Measurements from ENCODE around the gene SELP. TPM values are rescaled to one million over a fixed set of nuclear protein-coding genes. Genes with fewer than 3 reads are reported as not detected.

Gene SELP
- polyA plus RNA-seq, 3 donors, result 0.84 to 1.4 (median 0.85) TPM

DNA sequence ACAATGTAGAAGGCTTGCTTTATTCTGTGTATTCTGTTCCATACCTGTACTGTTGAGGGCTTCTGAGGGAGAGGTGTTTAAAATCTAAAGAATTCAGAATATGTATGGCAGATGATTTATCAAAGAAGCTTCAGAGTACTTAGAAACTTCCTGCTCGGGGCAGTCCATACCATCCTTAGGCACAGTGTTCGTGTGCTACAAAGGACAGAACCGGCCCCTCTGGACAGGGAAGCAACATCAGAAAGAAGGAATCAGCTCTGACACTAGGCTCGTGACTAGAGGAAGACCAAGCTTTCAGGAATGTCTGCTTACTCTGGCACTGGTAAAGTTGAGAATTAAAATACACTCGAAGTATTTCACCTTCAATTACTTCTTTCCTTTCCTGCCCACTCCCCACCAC, 14.1 kb downstream of the SELP start:
- H3K27ac ChIP-seq (ENCODE audit: low read depth in 1 of 2, low read length in 2 of 2), result no peak overlapping the region
- no peak overlapping the region for H3K27ac Mint-ChIP-seq

DNA sequence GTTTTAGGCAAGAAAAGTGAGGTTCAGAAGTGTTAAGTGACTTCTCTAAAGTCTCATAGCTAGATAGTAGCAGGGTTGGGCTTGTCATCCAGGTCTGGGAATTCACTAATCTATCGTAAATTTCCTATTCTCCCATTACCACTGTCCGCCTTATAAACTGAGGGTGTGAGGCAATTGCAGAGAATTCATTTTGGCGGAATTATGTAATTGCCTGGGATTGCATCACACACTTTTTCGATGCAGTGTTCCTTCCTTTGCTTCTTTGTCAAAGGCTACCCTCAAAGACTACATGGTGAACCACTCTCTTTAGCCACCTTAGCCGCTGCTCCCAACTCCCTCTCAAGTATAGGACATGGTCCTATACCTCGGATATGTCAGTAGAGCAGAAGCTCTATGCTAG, 19.1 kb downstream of the SELP start:
- Histone ChIP-seq H4K20me1 (ENCODE audit: insufficient read depth, low read length) (no peaks in the 10 kb centered on the region), H3K79me2 (ENCODE audit: insufficient read depth, low read length) (no peaks in the 10 kb centered on the region), H3K4me2 (replicated peaks; ENCODE audit: extremely low read depth, low read length, poor library complexity, severe bottlenecking) (peak overlapping the region; percentile 9), H3K9ac (ENCODE audit: insufficient read depth, low read length, poor library complexity, severe bottlenecking) (no peak overlapping the region), H3K27me3 (ENCODE audit: control insufficient read depth in 2 of 2, insufficient read depth in 2 of 2, low read length in 2 of 2) (no peaks in the 10 kb centered on the region), H3K36me3 (replicated peaks in 1 of 2; ENCODE audit: control insufficient read depth in 1 of 2, insufficient read depth in 2 of 2, low read length in 2 of 2) (no peaks in the 10 kb centered on the region), H2AFZ (ENCODE audit: insufficient read depth, low read depth, low read length, poor library complexity, severe bottlenecking) (no peak overlapping the region), H3K27ac (ENCODE audit: low read depth in 1 of 2, low read length in 2 of 2) (peak overlapping the region in 1 of 2 donors; percentile 34), H3K4me3 (replicated peaks in 1 of 3; ENCODE audit: low read depth in 2 of 3, low read length in 3 of 3) (peak overlapping the region in 1 of 3 experiments; percentile 9), H3K9me3 (replicated peaks in 1 of 2; ENCODE audit: control insufficient read depth in 1 of 2, insufficient read depth in 1 of 2, low read length in 2 of 2) (no peaks in the 10 kb centered on the region), H3K4me1 (ENCODE audit: control insufficient read depth in 1 of 2, insufficient read depth in 2 of 2, low read length in 2 of 2) (peaks cover 82 to 86% of the 10 kb centered on the region in 2 donors)
- Mint-ChIP-seq H3K27ac (peak overlapping the region in 5 of 7 donors; percentile 26 to 78 (median 63)), H3K36me3 (no peaks in the 10 kb centered on the region), H3K4me1 (peaks cover 92% of the 10 kb centered on the region), H3K27me3 (ENCODE audit: low read depth in 3 of 3) (peaks cover 0 to 2% (median 0%) of the 10 kb centered on the region in 3 donors), H3K4me3 (peak overlapping the region; percentile 1 to 11), H3K9me3 (peaks cover 0 to 2% (median 0%) of the 10 kb centered on the region in 7 donors)
- DNase-seq, result peak; percentile 48 to 69 (median 67)
- TF ChIP-seq, protein P1, sequence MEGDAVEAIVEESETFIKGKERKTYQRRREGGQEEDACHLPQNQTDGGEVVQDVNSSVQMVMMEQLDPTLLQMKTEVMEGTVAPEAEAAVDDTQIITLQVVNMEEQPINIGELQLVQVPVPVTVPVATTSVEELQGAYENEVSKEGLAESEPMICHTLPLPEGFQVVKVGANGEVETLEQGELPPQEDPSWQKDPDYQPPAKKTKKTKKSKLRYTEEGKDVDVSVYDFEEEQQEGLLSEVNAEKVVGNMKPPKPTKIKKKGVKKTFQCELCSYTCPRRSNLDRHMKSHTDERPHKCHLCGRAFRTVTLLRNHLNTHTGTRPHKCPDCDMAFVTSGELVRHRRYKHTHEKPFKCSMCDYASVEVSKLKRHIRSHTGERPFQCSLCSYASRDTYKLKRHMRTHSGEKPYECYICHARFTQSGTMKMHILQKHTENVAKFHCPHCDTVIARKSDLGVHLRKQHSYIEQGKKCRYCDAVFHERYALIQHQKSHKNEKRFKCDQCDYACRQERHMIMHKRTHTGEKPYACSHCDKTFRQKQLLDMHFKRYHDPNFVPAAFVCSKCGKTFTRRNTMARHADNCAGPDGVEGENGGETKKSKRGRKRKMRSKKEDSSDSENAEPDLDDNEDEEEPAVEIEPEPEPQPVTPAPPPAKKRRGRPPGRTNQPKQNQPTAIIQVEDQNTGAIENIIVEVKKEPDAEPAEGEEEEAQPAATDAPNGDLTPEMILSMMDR (IDR thresholded peaks at IDR 0.05), result no peak
- intact Hi-C loops (cut with micrococcal nuclease), result no loop called here
- WGBS (ENCODE audit: insufficient coverage), result 0% methylated on average over 1 of the region's 6 CpGs

More for the DNA sequence above, 14.1 kb downstream of the SELP start:
- H3K79me2 ChIP-seq (ENCODE audit: insufficient read depth, low read length), result no peaks in the 10 kb centered on the region
- H3K9ac ChIP-seq (ENCODE audit: insufficient read depth, low read length, poor library complexity, severe bottlenecking), result no peak overlapping the region
- peaks cover 0 to 2% (median 0%) of the 10 kb centered on the region in 7 donors for H3K9me3 Mint-ChIP-seq
- no peak for DNase-seq
- H3K4me3 ChIP-seq (replicated peaks in 1 of 3; ENCODE audit: low read depth in 2 of 3, low read length in 3 of 3), result no peak overlapping the region
- no peak overlapping the region for H3K4me2 ChIP-seq (replicated peaks; ENCODE audit: extremely low read depth, low read length, poor library complexity, severe bottlenecking)
- peaks cover 45% of the 10 kb centered on the region for H3K4me1 Mint-ChIP-seq
- H3K36me3 ChIP-seq (replicated peaks in 1 of 2; ENCODE audit: control insufficient read depth in 1 of 2, insufficient read depth in 2 of 2, low read length in 2 of 2), result no peaks in the 10 kb centered on the region
- no peak overlapping the region for H2AFZ ChIP-seq (ENCODE audit: insufficient read depth, low read depth, low read length, poor library complexity, severe bottlenecking)
- intact Hi-C loops (cut with micrococcal nuclease), result no loop called here
- no peaks in the 10 kb centered on the region for H3K9me3 ChIP-seq (replicated peaks in 1 of 2; ENCODE audit: control insufficient read depth in 1 of 2, insufficient read depth in 1 of 2, low read length in 2 of 2)
- TF ChIP-seq, protein P1 (IDR thresholded peaks at IDR 0.05), result no peak
- H3K4me3 Mint-ChIP-seq, result no peak overlapping the region
- no peaks in the 10 kb centered on the region for H3K36me3 Mint-ChIP-seq
- WGBS (ENCODE audit: insufficient coverage), result 100% methylated on average over 3 of the region's 5 CpGs
- no peaks in the 10 kb centered on the region for H3K27me3 ChIP-seq (ENCODE audit: control insufficient read depth in 2 of 2, insufficient read depth in 2 of 2, low read length in 2 of 2)
- no peaks in the 10 kb centered on the region for H4K20me1 ChIP-seq (ENCODE audit: insufficient read depth, low read length)
- peaks cover 0 to 2% (median under 1%) of the 10 kb centered on the region in 3 donors for H3K27me3 Mint-ChIP-seq (ENCODE audit: low read depth in 3 of 3)
- peaks cover 37 to 40% of the 10 kb centered on the region in 2 donors for H3K4me1 ChIP-seq (ENCODE audit: control insufficient read depth in 1 of 2, insufficient read depth in 2 of 2, low read length in 2 of 2)

Measured in CD14-positive monocyte (primary cell).